Renal cortex interstitium (tissue), 15 donors: ENCODE measurements around the gene TDRD15. TPM values are rescaled to one million over a fixed set of nuclear protein-coding genes. Genes with fewer than 3 reads are reported as not detected.
"Not testable (repeated sequence)": the region's sequence is repeated elsewhere in the genome, so short reads cannot be mapped to it uniquely, and the experiment has no call there.

Experiments
- DNase-seq, 11 donors: peaks; one replicate each; pipeline ENCODE4 v3.0.0-alpha.2; 2013; ENCODE audit warnings: low read depth in 9 of 11, low spot score in 4 of 11; ENCODE audit errors: extremely low read depth in 1 of 11
- long read RNA-seq, 16 experiments: transcript quantifications; one replicate each; lab custom pipeline, GENCODE V29; 2026
- polyA plus RNA-seq, 3 donors: library from polyadenylated mRNA; unstranded; fragments of 120-200 nt; gene quantifications; one replicate each; pipeline ENCODE4 v1.2.1, GENCODE V29; 2013; ENCODE audit not compliant: insufficient read length in 3 of 3

TDRD15 gene
- polyA plus RNA-seq: under 1 TPM in 2 of 3 donors, not detected in 1; 0.01 to 0.03 TPM
- long read RNA-seq, donor 1: 0 reads
- long read RNA-seq, donor 2: 0 reads
- long read RNA-seq, donor 3: 0 reads
- long read RNA-seq, donor 4: 0 reads
- long read RNA-seq, donor 5: 0 reads
- long read RNA-seq, donor 6: 0 reads
- long read RNA-seq, donor 7: 0 reads
- long read RNA-seq, donor 8: 0 reads
- long read RNA-seq, donor 9: 0 reads
- long read RNA-seq, donor 10: 0 reads
- long read RNA-seq, donor 11: 0 reads
- long read RNA-seq, donor 12: 0 reads
- long read RNA-seq, donor 13: 0 reads
- long read RNA-seq, donor 14: 0 reads
- long read RNA-seq, donor 15: 0 reads
- long read RNA-seq, donor 16: 0 reads

DNA sequence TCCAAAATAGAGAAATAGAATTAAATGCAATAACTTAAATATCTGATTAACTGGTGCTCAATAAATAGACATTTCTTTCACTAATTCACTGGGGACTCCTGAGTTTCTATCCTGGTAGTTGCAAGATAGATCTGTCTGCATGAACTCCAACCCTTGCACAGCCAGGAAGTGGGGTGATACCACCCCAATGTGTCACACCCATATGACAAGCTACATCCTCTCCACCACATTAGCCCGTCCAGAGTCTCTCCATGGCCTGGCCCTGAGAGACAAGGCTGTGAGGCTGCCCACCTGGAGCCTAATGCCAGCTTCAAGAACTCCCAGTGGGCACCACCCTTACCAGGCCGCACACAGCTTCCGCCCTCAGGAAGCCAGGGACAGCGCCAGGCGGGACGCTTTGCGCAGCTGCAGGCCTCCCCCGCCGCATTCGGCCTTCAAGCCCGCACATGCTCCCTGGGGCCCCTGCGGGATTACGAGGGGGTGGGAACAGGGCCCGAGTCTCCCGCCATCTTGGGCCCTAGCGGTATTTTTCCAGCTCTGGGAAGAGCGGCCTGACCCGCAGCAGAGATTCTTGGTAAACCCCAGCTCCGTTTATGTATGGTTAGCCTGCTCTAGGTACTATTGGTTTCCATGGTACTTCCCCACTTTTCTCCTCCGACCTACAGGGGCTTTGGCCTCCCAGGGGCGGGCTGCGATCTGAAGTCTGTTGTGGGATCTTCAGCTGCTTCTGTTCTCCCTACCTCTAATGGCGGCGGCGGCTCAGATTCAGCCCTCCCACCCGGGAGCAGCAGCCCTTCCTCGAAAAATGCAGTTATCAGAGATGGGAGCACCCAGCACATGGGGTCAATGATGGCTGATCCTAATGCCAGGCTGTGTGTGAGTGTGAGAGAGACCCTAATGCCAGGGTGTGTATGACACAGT lies at the start of gene TDRD15:
TSS of gene TDRD15 (plus strand) at position 496 of the 921 bp plus-strand sequence. CDS start 13,500 bp downstream, outside the sequence.
- no peak for DNase-seq

- DNase-seq: no peak
Measured at GRCh38 chr2:21078296-21078695, 45.5 kb upstream of the TDRD15 start.

- DNase-seq: no peak
Measured at GRCh38 chr2:21083482-21083881, 40.3 kb upstream of the TDRD15 start.

- DNase-seq: no peak
Measured at GRCh38 chr2:21084401-21084800, 39.4 kb upstream of the TDRD15 start.

DNA sequence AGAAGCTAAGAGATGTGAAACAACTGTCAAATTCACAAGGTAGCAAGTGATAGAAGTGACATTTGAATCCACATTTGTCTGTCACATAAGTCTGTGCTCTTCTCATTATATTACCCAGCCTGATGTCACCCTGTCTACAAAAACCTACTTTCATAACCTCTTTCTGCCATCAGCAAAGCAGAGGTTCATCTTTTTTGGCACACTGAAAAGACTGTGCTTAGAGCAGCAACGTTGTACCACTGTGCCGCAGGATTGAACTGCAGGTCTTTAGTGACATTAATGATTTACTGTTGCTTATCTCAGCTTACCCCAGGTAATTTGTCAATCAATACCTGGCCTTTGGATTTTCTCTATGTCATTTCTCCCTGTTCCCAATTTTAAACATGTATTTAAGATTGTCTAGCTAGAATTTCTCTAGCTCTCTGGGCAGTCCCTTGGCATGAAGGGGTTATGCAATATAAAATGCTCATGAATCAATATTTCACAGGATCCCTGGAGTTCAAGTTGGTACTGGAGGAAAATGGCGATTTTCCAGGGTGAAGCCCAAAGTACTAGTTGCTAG lies 31.4 kb upstream of the TDRD15 start:
- DNase-seq: no peak

- DNase-seq: no peak
Measured at GRCh38 chr2:21095178-21095577, 28.6 kb upstream of the TDRD15 start.

GRCh38 chr2:21095714-21096113 lies 28.1 kb upstream of the TDRD15 start:
- DNase-seq: no peak

DNA sequence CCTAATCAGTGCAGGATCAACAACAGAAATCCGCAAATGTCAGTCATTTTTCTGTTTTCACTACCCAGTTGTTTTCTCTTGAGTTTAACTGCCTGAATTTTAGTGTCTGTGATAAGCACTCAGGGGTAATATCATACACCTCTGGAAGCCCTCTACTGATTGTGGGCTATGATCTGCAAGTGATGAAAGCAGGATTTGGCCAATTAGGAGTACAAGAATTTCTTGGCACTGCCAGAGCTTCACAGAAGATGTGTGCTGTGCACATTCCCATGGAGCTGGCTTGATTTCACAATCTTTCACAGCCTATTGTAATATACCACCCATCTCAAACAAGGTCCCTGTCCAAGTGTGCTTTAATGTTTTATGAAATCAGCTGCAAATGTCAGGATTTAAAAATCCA lies 27.3 kb upstream of the TDRD15 start:
- DNase-seq: no peak

GRCh38 chr2:21097331-21097730 lies 26.4 kb upstream of the TDRD15 start:
- DNase-seq: no peak

DNA sequence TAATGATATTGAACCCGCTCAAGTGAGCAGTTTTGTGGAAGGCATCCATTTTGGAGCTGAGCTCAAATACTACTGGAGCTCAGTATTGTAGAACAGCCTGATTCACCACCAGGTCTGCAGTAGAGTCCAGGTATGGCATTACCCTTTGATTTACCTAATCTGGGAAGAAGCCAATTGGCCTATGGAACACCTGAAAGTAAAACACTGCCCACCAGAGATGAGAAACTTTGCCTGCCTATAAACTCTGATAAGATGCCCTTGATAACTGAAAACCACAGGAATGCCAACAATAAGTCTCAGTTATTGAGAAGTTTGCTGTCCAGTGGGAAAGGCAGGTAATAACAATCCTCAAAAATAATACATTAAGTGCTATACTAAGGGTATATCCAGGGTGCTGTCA lies 25.5 kb upstream of the TDRD15 start:
- no peak for DNase-seq

GRCh38 chr2:21099281-21099907 lies 24.4 kb upstream of the TDRD15 start:
- no peak for DNase-seq

DNA sequence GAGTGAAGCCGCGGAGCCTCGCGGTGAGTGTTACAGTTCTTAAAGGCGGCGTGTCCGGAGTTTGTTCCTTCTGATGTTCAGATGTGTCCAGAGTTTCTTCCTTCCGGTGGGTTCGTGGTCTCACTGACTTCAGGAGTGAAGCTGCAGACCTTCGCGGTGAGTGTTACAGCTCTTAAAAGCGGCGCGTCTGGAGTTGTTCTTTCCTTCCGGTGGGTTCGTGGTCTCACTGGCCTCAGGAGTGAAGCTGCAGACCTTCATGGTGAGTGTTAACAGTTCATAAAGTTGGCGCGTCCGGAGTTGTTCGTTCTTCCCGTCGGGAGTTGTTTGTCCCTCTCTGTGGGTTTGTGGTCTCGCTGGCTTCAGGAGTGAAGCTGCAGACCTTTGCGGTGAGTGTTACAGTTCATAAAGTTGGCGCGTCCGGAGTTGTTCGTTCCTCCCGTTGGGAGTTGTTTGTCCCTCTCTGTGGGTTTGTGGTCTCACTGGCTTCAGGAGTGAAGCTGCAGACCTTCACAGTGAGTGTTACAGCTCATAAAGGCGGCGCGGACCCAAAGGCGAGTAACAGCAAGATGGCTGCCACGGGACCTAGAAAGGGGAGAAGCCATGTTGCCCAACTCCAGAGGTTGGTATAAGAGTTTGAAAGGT lies 22.1 kb upstream of the TDRD15 start:
- not testable (repeated sequence) for DNase-seq

GRCh38 chr2:21102356-21102755 lies 21.4 kb upstream of the TDRD15 start:
- no peak for DNase-seq

GRCh38 chr2:21103274-21103891 lies 20.4 kb upstream of the TDRD15 start:
- peak in 1 of 11 donors; percentile 2 for DNase-seq

GRCh38 chr2:21104030-21104660 lies 19.6 kb upstream of the TDRD15 start:
- DNase-seq: no peak

DNA sequence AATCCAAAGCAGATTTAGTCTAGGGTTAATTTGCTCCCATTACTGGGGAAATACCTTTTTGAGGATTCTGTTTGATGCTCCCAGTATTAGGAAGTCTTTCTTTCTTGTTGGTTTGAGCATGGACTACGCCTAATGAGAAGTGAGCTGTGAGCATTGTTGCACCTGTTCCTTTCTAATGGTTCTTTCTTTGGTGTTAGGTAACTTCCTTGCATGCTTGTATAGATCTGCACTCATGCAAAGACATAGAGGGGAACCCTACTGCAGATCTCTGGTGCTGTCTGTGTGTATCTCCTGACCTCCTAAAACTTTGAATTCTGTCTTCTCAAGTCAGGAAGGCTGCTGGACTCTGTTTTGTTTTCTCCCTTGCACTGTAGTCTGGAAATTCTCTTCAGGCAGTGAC lies 12.8 kb upstream of the TDRD15 start:
- no peak for DNase-seq

DNA sequence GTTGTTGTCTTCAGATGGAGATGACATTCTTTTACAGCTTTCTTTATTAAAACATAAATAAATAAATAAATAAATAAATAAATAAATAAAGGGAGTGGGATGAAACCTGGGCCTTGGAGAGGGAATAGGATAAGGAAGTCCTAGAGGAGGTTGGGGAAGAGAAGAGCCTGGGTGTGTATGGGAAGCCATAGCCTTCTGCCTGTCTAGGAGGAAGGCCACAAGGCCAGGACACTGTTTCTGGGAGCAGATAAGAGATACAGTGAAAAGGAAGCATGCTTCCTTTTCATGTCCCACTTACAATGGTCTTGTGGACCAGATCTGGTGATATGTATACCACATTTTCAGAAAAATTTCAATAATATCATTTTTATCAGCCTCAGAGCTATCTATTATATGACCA lies 6.1 kb upstream of the TDRD15 start:
- DNase-seq: no peak

DNA sequence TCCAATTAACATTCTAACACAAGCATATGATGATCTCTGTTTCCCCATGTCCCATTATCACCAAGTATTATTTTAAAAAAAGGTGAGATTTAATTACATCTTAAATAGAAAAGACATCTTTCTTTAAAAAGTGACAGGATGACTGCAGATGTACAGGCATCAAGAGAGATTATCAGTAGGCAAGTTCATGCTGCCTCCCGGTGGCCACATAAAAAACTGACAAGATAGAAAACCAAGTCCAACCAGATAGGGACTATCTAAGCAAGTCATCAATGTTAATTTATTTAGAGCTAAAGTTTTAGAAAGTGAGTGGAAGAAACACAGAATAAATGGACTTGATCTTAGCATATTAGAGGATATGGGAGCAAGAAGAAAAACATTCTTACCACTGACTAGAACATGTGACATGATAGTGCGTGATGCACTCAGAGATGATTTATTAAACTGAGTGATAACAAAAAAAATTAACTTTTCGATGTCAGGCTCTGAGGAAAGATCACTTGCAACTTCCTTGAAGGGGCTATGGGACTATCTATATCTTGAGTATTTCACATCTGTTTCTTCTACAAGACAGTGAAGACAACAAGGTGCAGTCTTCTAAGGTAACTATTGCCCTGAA lies 5.4 kb upstream of the TDRD15 start:
- DNase-seq: peak in 4 of 11 donors; percentile 8 to 18 (median 14)
